GM10248 (cell line): ENCODE measurements around the gene CCL7.

Experiments
- CTCF ChIA-PET: fragments of 300-600 bp; sonication (Branson Sonifier 250); formaldehyde crosslinking; extraction: SDS; loops from one replicate; lab custom pipeline; 2021; ENCODE audit warnings: antibody characterized with exemption; lab: Yijun Ruan, JAX
- POLR2A ChIA-PET: fragments of 350-650 bp; sonication (Branson Sonifier 250); formaldehyde crosslinking; extraction: SDS; loops from one replicate; lab custom pipeline; 2020; ENCODE audit warnings: antibody characterized with exemption; lab: Yijun Ruan, JAX
- DNase-seq: peaks from one replicate; pipeline ENCODE4 v3.0.0; 2012; ENCODE audit errors: extremely low spot score
- TF ChIP-seq, protein P1 (sequence below): IDR thresholded peaks from 2 replicates; pipeline ENCODE4 v1.5.1; 2012; ENCODE audit warnings: mild to moderate bottlenecking, low read depth; ENCODE audit errors: extremely low read depth, missing control alignments, control extremely low read depth

Gene CCL7

DNA sequence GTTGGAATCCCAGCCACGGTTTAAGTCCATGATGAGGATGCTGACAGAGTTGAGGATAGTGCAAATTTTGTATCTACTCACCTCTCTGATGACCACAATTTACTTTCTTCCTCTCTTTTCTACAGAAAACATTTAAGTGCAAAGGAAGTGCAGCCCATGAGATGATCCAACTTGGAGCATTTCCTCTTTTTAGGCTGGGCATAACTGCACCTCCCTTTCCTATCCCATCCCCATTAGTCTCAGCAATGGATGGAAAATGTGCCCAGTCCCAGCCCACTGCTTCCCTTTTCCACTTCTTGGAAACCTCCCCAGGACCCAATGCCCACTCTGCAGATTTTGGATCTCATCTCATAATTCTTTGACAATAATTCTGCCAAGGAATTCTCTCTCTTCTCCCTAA lies 32.6 kb downstream of the CCL7 start:
- ChIA-PET CTCF (interaction anchor here (1.1 to 1.5 kb wide), 2 partner anchors 11 to 58 kb away, joined by 3 to 4 read pairs; no protein-coding TSS in a partner anchor), POLR2A (no interaction called here)
- TF ChIP-seq, protein P1, sequence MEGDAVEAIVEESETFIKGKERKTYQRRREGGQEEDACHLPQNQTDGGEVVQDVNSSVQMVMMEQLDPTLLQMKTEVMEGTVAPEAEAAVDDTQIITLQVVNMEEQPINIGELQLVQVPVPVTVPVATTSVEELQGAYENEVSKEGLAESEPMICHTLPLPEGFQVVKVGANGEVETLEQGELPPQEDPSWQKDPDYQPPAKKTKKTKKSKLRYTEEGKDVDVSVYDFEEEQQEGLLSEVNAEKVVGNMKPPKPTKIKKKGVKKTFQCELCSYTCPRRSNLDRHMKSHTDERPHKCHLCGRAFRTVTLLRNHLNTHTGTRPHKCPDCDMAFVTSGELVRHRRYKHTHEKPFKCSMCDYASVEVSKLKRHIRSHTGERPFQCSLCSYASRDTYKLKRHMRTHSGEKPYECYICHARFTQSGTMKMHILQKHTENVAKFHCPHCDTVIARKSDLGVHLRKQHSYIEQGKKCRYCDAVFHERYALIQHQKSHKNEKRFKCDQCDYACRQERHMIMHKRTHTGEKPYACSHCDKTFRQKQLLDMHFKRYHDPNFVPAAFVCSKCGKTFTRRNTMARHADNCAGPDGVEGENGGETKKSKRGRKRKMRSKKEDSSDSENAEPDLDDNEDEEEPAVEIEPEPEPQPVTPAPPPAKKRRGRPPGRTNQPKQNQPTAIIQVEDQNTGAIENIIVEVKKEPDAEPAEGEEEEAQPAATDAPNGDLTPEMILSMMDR = no peak
- DNase-seq = no peak

GRCh38 chr17:34303606-34304005 lies 33.6 kb downstream of the CCL7 start:
- POLR2A ChIA-PET = no interaction called here
- TF ChIP-seq, protein P1 = no peak
- no peak for DNase-seq
- CTCF ChIA-PET = no interaction called here

- ChIA-PET POLR2A (no interaction called here), CTCF (interaction anchor here (0.7 to 1.6 kb wide), 4 partner anchors 12 to 36 kb away, joined by 3 to 4 read pairs (median 4); no protein-coding TSS in a partner anchor)
- TF ChIP-seq, protein P1 = no peak
- DNase-seq = no peak
Observed at GRCh38 chr17:34305061-34305460, 35.0 kb downstream of the CCL7 start.

DNA sequence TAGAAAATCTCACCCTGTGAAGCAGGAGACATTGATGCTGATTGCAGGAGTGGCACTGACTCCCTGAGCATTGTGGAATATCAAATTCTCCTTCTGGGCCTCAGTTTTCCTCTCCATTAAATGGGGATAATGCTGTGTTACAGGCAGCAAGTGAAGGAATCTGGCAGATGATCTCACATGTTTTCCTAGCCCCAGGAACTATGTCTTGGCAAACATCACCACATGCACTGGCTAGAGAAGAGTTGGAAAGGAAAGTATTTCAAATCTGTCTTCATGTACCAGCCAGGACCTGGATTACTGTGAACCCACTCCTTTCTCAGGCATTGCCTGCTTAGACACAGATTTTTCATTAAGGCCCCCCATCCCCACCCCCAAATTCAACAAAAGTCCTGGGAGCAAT lies 35.6 kb downstream of the CCL7 start:
- POLR2A ChIA-PET = no interaction called here
- CTCF ChIA-PET = interaction anchor here (1.6 kb wide), 2 partner anchors 16 to 17 kb away, joined by 4 read pairs; no protein-coding TSS in a partner anchor
- TF ChIP-seq, protein P1 = no peak
- no peak for DNase-seq

- ChIA-PET CTCF (interaction anchor here (0.9 to 1.6 kb wide), 3 partner anchors 11 to 17 kb away, joined by 4 read pairs; no protein-coding TSS in a partner anchor), POLR2A (no interaction called here)
- no peak for DNase-seq
Observed at GRCh38 chr17:34306466-34306865, 36.4 kb downstream of the CCL7 start.

DNA sequence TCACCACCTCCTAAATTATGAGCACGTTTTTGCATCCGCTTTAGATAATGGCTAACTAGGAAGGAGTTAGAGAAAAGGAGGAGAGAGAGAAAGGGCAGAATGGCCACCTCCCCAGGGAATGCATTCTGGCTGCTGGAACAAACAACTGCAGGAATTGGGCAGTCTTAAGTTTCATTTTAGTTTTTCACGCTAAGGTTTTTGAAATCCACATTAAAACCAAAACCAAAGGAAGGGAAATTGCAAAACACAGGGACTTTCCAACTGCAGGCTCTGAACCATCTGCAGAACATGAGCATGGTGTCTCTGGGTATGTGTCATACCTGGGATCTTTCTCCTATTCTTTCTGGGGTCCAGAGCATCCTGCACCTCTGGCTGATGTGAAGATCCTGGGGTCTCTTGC lies 37.1 kb downstream of the CCL7 start:
- no peak for DNase-seq
- TF ChIP-seq, protein P1 = no peak
- POLR2A ChIA-PET = no interaction called here

More at GRCh38 chr17:34306466-34306865, 36.4 kb downstream of the CCL7 start:
- TF ChIP-seq, protein P1 = no peak

DNA sequence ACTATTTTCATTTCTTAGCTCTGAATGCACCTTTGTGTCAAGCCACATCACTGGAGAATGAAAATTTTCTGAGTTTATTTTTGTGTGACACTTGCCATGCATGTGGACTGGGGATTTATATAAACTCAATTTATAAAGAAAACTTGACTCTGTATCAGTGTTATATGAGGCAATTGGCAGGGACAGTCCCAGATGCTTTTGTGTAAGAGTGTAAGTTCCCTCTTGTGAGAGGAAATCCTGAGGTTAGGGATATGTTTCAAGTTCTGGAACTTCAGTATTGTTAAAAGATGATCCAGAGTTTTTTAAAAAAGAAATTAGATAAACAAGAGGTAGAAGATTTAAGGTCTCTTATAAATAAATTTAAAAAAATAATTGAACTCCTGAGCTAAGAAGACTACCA lies 38.4 kb downstream of the CCL7 start:
- POLR2A ChIA-PET = no interaction called here
- TF ChIP-seq, protein P1 = no peak
- CTCF ChIA-PET = interaction anchor here (1.6 to 1.8 kb wide), 2 partner anchors 23 to 53 kb away, joined by 4 to 8 read pairs; no protein-coding TSS in a partner anchor
- no peak for DNase-seq

More for the DNA sequence above, 37.1 kb downstream of the CCL7 start:
- CTCF ChIA-PET = interaction anchor here (0.9 to 1.8 kb wide), 3 partner anchors 10 to 55 kb away, joined by 4 to 8 read pairs (median 4); no protein-coding TSS in a partner anchor
